Limb (tissue), 2 donors: ENCODE data around the gene B9D1.

Source experiments
- DNase-seq, 2 donors: peaks; one replicate each; pipeline ENCODE4 v3.0.0-alpha.2; 2016; ENCODE audit errors: extremely low spot score in 2 of 2

Gene B9D1

DNA sequence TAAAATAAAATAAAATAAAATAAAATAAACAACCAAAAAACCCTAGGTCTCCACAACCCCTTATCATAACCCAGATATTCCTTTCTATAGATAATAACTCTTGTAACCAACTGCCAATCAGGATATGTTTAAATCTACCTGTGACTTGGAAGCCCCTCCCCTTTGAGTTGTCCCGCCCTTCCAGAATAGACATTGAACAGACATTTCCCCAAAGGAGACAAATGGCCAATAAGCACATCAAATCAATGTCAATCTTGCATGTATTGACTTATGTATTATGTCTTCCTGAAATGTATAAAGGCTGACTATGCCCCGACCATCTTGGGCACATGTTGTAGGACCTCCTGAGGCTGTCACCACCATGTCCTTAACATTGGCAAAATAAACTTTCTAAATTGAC, 14.3 kb upstream of the B9D1 start:
- DNase-seq = no peak

GRCh38 chr17:19375732-19376131, 13.2 kb upstream of the B9D1 start:
- no peak for DNase-seq

DNA sequence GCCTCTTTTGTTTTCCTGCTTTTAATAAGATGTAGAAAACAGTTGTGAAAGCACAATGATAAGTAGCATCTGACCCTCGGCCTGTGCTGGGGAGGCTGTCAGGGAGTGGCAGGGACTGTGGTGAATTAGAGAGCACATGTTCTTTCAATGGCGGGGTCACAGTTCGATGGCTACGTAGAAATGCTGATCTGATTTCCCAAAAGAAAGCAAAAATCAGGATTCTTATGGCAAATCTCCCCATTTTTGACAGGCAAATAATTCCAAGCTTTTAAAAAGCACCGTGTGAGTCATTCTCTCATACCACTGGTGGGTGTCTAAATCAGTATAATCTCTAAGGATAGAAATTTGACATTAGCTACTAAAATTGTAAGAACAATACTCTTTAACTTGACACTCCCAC, 11.6 kb upstream of the B9D1 start:
- no peak for DNase-seq

- DNase-seq = no peak
Measured at GRCh38 chr17:19372866-19373504, 10.5 kb upstream of the B9D1 start.

- no peak for DNase-seq
Measured at GRCh38 chr17:19372439-19372838, 9.9 kb upstream of the B9D1 start.

DNA sequence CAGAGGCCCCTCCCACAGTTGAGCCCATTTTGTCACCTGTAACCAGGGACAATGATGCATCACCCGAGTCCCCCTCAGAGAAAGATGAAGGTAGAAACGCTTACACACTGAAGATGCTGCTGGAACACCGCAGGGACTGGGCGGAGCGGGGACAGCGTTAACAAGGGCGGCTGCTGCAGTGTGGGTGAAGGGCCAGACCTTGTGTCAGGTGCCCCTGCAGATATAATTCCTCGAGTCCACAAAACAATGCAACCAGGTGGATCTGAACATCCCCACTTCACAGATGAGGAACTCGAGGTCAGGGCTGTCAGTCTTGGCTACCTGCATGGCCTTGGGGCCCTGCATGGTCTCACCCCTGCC, 9.5 kb upstream of the B9D1 start:
- no peak for DNase-seq

DNA sequence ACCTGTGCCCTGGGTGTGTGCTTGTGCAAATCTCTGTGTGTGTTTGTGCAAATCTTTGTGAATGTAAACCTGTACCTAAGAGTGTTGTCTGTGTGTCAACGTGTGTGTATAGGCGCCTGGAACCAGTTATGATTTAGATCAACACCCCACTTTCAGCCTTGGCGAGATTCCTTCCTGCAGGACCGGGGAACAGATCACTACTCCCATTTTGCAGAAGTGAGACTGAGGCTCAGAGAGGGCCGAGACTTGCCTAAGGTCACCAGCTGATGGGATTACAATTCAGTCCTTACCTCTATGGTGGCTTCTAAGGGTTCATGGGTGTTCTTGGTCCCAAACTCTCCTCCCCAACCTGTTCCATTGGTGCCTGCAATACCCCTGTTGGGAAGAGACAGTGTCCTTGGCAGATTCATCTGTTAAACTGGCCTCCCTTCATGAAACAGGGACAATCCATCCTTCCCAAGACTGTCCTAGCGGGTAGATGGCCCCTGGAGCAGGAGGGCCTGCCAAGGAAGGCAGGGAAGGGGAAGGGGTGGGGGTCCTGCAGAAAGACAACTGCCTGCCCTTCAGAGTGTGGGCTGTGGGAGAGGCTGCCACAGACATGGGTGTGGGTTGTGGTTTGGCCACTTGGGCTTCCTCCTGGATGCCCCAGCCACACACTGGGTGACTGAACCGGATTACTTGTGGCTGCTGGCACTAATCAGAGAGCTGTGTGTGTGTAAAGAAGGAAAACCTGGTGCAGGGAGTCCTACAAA, 8.9 kb upstream of the B9D1 start:
- DNase-seq = no peak

GRCh38 chr17:19370493-19370960, 8.0 kb upstream of the B9D1 start:
- DNase-seq = no peak

DNA sequence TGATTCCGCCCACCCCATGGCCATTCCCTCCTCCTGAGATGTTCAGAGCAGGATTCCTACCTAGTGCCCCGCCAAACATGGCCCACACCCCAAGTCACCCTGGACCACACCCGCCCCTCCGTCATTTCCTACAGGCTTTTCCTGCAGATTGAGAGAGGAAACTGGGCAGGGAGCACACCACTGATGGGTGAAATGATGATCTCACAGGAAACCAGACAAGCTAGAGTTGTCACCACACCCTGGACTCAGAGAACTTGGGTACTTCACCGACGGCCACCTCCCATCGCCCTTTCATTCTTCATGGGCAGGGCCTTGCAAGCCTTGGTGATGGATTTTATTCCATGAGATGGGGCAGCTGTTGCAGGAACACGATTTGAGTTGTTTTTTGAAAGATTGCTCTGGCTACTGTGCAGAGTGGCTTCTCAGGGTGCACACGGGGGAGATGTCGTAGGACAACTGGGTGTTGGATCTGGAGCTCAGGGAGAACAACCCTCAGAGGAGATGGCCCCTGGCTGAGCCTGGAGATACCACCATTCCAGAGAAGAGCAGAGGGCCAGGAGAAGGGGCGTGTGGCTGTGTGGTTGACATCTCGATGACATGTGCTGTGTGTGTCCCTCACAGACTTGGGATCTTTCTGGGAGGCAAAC, 7.4 kb upstream of the B9D1 start:
- no peak for DNase-seq

DNA sequence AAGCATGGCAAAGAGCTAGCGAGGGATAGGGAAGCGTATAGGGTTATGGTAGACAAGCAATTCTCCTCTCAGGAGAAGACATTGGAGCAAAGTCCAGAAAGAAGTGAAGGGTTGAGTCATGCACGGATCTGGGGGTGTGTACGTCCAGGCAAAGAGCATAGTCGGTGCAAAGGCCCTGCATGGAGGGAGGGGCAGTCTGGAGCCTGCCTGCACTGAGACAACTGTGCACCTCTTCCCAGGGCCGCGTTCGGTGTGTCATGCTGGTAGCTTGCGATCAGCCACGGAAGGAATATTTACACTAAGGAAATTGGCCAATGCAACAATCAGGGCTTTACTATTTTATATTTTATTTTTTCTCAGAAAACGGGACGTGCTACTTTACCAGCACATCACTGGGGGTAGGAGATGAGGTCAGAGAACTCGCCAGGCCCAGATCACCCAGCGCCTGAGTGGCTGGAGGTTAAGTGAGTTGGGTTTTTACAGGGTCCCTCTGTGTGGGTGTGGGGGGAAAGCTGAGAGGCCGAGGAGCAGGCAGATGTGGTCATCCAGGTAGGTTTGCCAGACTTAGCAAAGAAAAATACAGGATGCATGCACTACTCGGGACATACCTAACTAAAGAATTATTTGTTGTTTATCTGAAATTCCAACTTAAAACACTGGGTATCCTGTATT, 6.7 kb upstream of the B9D1 start:
- no peak for DNase-seq

GRCh38 chr17:19368229-19368628, 5.7 kb upstream of the B9D1 start:
- no peak for DNase-seq

GRCh38 chr17:19366637-19366972, 4.1 kb upstream of the B9D1 start:
- DNase-seq = no peak

DNA sequence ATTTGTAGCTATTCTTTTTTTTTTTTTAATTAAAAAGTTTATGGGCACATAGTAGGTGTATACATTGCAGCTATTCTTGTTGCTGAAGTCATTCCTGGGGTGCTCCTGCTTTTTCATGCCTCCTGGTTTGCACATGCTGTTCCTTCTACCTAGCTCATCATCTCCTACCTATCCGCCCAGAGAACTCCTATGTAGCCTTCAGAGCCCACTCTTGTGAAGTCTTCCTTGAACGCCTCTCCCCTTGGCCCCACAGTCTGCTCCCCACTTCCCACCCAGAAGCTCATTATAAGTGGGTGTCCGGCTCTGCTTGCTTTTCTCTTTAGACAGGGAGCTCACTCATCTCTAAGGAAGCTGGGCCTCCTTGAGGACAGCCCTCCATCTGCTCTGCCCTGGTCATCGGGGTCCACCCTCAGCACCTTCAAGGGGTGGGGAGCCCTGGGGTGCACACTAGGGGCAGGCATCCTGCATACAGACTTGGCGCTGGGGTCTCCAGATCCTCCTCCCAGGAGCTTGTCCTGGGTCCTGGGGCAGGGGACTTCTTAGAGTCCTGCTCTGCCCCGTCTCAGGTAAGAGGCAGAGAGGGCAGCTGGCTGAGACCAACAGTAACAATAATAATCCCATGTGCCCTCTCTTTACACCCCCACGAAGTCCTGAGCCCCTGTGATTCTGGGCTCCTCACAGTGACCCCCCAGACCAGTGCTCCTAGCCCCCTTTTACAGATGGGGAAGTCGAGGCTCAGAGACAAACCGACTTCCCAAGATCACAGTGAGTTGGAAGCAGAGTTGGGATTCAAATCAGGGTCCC, 3.5 kb upstream of the B9D1 start:
- no peak for DNase-seq

GRCh38 chr17:19365499-19365817, 2.9 kb upstream of the B9D1 start:
- no peak for DNase-seq

- peak in 1 of 2 donors; percentile 65 for DNase-seq
Measured at GRCh38 chr17:19364699-19365498, 2.4 kb upstream of the B9D1 start.

- DNase-seq = no peak
Measured at GRCh38 chr17:19363460-19364035, 1.0 kb upstream of the B9D1 start.

DNA sequence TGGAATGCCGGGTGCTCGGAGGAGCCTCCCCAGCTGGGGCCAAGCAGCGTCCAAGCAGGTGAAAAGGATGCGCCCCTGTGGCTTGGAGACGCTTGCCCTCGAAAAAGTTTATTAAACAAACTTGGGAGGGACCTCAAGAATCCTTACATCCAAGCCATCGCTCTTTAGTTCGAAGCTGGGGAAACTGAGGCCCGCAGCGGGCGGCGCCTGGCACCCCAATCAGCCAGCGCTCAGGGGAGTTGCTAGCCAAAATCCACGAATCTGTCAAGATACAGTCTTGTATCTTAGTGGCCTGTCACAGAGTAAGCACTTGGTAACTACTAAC, 553 bp upstream of the B9D1 start:
- no peak for DNase-seq

DNA sequence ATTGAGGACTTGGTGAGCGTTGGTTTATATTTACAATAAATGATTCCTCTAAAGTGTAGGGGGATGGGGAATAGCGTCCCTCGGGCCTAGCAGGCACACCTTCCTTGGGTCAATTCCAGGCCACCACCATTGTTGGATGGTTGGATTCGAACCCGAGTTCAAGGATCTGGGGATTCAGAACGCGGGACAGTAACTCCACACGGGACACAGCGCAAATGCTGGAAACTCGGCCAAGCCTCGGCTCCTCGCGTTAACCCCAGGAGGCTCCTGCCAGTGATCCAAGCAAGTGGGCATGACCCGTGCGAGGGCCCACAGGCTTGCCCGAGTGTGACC, 613 bp downstream of the B9D1 start:
- no peak for DNase-seq

DNA sequence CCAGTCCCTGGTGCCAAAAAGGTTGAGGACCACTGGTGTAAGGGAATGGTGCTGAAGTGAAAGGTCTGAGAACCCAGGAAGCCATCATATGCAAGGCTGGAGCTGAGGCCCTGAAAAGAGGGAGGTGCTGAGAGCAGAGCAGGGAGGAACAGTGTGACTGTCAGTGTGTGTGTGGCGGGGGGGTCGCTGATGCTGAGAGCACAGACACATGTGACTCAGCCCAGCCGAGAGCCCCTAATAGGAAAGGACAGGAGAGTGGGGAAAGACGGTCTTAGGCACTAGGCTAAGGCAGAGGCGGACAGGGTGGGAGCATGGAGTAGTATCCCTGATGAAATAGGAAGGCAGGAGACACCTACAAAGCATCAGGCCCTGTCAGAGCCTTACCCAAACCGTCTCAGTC, 1.2 kb downstream of the B9D1 start:
- no peak for DNase-seq

DNA sequence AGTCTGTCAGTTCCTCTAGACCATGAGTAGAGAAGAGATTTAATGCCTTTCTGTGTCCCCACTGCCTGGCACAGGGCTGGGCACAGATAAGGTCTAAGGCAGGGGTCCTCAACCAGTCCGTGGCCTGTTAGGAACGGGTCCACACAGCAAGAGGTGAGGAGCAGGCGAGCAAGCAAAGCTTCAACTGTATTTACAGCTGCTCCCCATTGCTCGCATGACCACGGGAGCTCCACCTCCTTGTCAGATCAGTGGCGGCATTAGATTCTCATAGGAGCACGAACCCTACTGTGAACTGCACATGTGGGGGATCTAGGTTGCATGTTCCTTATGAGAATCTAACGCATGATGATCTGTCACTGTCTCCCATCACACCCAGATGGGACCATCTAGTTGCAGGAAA, 1.8 kb downstream of the B9D1 start:
- no peak for DNase-seq

GRCh38 chr17:19359856-19360255, 2.7 kb downstream of the B9D1 start:
- DNase-seq = no peak
